ENCODE data around the gene SEZ6L2. TPM values are rescaled to one million over a fixed set of nuclear protein-coding genes. Genes with fewer than 3 reads are reported as not detected.

The SEZ6L2 gene
- total RNA-seq, 1 donor from 2014 or later = 13.2 TPM

- H3K27ac Mint-ChIP-seq = peak overlapping the region; percentile 99
- H3K4me1 Mint-ChIP-seq (ENCODE audit: low read depth) = peaks cover 27% of the 10 kb centered on the region
- TF ChIP-seq CTCF (IDR thresholded peaks at IDR 0.05; ENCODE audit: unreplicated experiment) = no peak
- no peak for DNase-seq (ENCODE audit: low spot score, unreplicated experiment)
- H3K9me3 Mint-ChIP-seq (ENCODE audit: low read depth) = peaks cover 2% of the 10 kb centered on the region
- no peaks in the 10 kb centered on the region for H3K27me3 Mint-ChIP-seq
- H3K4me3 Mint-ChIP-seq (ENCODE audit: low read depth) = peak overlapping the region; percentile 94
- H3K36me3 Mint-ChIP-seq (ENCODE audit: insufficient read depth) = peaks cover 1% of the 10 kb centered on the region
Observed at GRCh38 chr16:29927070-29927905, 27.9 kb upstream of the SEZ6L2 start.

- Mint-ChIP-seq H3K9me3 (ENCODE audit: low read depth) (no peaks in the 10 kb centered on the region), H3K36me3 (ENCODE audit: insufficient read depth) (peaks cover 1% of the 10 kb centered on the region), H3K27me3 (no peaks in the 10 kb centered on the region), H3K27ac (peak overlapping the region; percentile 99), H3K4me3 (ENCODE audit: low read depth) (peak overlapping the region; percentile 94), H3K4me1 (ENCODE audit: low read depth) (peaks cover 27% of the 10 kb centered on the region)
- TF ChIP-seq CTCF (IDR thresholded peaks at IDR 0.05; ENCODE audit: unreplicated experiment) = no peak
- no peak for DNase-seq (ENCODE audit: low spot score, unreplicated experiment)
Observed at GRCh38 chr16:29926711-29927052, 27.3 kb upstream of the SEZ6L2 start.

- Mint-ChIP-seq H3K4me1 (ENCODE audit: low read depth) (peaks cover 27% of the 10 kb centered on the region), H3K4me3 (ENCODE audit: low read depth) (peak within 1 kb of the TSS; percentile 94), H3K36me3 (ENCODE audit: insufficient read depth) (peaks cover 1% of the 10 kb centered on the region), H3K9me3 (ENCODE audit: low read depth) (no peaks in the 10 kb centered on the region), H3K27me3 (no peaks in the 10 kb centered on the region), H3K27ac (peak within 1 kb of the TSS; percentile 99)
- DNase-seq (ENCODE audit: low spot score, unreplicated experiment) = peak; percentile 93
- no peak for TF ChIP-seq CTCF (IDR thresholded peaks at IDR 0.05; ENCODE audit: unreplicated experiment)
Observed at GRCh38 chr16:29925781-29926710, 26.7 kb upstream of the SEZ6L2 start, which contains the start of gene KCTD13. TSS of gene KCTD13 (minus strand) at chr16:29926226. CDS start at chr16:29926033, 193 bp downstream.

- TF ChIP-seq CTCF (IDR thresholded peaks at IDR 0.05; ENCODE audit: unreplicated experiment) = no peak
- Mint-ChIP-seq H3K9me3 (ENCODE audit: low read depth) (no peaks in the 10 kb centered on the region), H3K27me3 (no peaks in the 10 kb centered on the region), H3K4me3 (ENCODE audit: low read depth) (peak overlapping the region; percentile 94), H3K36me3 (ENCODE audit: insufficient read depth) (peaks cover 1% of the 10 kb centered on the region), H3K27ac (peak overlapping the region; percentile 94), H3K4me1 (ENCODE audit: low read depth) (peaks cover 27% of the 10 kb centered on the region)
- no peak for DNase-seq (ENCODE audit: low spot score, unreplicated experiment)
Observed at GRCh38 chr16:29925105-29925756, 25.9 kb upstream of the SEZ6L2 start.

All from progenitor cell of endocrine pancreas (in vitro differentiated cells).